NCI-H1092 treated with DMSO at 0.1 percent for 48 hours (cell line): ENCODE measurements around the gene ENOX2.

ENCODE experiments used
- DNase-seq: peaks from one replicate; lab custom pipeline; 2025; lab: John Stamatoyannopoulos, UW

The ENOX2 gene

DNA sequence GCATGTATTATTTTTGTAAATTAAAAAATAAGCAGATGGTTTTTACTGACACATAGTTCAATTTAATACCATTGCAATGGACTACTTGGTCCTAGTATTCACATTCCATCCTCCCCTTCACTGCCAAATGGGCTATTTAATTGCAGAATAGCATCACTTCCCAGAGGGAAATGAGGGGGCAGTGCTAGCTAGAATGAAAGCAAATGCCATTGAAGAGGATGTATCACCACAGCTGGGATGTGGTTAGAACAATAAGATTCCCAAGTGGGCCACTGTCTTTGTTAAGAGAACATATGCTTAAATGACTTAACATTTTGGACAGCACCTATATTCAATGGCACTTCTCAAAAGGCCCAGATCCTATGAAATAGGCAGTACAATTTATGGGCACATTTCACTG is 276.5 kb downstream of the ENOX2 start:
- no peak for DNase-seq

DNA sequence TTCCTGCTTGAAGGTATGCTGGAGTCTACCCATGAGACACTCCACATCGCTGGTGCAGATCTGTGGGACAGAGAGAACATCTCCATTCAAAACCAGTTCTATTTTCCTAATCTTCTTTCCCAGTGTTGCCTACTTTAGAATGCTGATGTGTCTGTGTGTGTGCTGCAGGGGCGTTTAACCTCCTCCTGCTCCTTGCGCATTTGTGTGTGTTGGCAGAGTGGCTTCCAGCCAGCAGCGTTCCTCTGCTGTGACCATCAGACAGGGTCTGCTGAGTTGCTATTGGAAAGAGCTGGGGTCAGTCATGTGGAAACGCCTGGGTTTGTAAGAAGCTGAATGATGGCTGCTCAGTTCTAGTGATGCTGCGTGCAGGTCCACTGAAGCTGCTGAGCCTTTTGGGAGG is 277.6 kb downstream of the ENOX2 start:
- no peak for DNase-seq

DNA sequence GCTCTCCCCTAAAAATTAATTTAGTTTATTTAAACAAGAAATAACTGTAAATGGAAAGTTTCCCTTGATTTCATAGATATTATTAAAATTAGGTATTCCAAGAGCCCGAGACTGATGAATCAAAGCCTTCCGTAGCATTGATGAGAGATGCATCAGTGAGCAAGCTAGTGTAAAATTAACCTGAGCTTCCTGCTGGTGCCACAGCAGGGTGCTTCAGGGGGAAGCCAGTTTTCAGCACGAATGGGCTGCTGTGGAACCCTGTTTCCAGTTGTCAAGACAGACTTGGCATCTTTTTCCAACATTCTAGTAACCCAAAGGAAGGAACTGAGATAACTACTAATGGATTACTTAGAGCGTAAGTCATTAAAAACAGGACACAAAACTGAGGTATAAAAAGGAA is 279.5 kb downstream of the ENOX2 start:
- no peak for DNase-seq

DNA sequence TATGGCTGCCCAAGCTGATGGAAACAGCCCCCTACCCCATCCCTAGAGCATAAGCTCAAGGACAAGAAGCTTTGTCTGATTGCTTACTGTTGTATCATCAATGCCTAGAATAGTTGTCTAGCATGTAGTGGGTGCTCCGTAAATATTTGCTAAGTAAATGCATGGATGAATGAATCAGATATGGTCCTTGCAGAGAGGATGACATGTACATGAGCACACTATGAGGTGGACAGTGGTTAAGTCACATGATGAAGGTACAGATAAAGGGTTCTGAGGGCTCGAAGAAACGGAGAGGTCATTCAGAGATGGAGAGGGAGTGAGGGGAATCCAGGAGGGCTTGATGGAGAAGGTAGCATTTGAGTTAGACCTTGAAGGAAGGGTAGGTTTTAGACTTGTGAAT is 287.1 kb downstream of the ENOX2 start:
- no peak for DNase-seq

DNA sequence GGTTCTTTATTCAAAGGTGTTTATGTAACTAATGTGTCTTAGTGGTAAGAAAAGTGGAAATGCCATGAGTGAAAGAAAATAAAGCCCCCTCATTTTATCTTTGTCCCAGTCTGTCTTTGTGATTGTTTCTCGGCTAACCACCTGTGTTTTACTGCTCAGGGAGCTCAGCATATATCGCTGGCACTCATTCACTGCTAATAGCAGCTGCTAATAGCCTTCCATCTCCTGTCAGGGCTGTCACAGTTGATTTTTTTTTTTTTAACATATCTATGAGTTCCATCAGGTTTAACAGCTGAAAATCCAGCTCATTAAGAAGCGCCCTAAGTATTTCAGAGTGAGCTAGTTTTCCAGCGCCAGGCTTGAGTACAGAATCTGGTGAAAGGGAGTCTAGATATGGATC is 295.6 kb downstream of the ENOX2 start:
- no peak for DNase-seq

GRCh38 chrX:130606425-130606824 is 296.6 kb downstream of the ENOX2 start:
- DNase-seq = no peak

- no peak for DNase-seq
These were observed 298.1 kb downstream of the ENOX2 start for GRCh38 chrX:130604882-130605281.

DNA sequence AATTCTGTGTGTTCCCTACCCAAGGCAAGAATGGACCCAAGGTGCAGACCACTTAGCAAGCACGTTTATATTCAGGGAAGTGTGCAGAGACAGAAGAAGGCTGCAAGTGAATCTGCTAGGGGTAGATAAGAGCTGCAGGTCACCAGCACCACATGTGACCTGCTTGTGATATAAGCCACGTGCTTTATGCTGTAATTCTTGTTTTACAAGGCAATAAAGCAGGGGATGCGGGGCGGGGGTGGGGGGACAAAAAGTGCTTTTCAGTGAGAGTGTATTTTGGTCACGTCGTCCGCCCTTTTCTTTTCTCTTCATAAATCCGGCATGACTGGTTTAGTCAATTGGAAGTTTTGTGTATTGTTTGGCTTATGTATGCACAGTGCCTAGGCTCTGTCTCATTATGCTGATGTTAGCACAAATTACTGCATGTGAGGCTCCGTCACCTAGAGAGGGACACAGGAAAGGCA is 308.5 kb downstream of the ENOX2 start:
- no peak for DNase-seq

GRCh38 chrX:130593911-130594310 is 309.1 kb downstream of the ENOX2 start:
- no peak for DNase-seq

- DNase-seq = no peak
These were observed 310.8 kb downstream of the ENOX2 start for GRCh38 chrX:130592204-130592603.

DNA sequence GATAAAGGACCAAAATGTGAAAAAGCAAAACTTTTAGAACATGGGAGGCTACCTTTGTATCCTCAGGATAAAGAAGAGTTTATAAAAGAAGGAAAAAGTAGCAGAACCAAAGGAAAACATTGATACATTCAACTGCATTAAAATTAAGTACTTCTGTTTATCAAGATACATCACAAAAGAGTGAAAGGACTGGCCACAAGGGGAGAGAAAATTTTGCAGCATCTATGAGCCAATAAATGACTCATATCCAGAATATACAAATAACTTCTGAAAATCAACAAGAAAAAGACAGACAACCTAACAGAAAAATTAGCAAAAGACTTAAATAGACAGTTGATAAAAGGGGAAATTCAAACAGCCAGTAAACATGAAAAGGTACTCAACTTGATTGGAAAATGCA is 324.1 kb downstream of the ENOX2 start:
- no peak for DNase-seq

DNA sequence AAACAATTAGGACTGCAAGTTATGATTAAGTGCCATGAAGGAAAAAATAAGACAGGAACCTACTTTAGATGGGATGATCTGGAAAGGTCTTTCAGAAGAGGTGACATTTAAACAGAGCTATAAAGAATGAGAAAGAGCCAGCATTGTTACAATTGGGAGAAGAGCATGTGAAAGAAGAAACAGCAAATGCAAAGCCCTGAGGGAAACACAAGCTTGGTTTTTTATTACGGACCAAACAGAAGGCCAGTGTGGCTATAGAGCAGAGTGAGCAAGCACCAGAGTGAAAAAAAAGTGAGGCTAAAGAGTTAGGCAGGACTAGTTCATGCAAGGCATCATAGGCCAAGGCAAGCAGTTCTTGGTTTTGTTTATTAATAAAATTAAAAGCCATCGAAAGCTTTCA is 325.6 kb downstream of the ENOX2 start:
- DNase-seq = no peak

DNA sequence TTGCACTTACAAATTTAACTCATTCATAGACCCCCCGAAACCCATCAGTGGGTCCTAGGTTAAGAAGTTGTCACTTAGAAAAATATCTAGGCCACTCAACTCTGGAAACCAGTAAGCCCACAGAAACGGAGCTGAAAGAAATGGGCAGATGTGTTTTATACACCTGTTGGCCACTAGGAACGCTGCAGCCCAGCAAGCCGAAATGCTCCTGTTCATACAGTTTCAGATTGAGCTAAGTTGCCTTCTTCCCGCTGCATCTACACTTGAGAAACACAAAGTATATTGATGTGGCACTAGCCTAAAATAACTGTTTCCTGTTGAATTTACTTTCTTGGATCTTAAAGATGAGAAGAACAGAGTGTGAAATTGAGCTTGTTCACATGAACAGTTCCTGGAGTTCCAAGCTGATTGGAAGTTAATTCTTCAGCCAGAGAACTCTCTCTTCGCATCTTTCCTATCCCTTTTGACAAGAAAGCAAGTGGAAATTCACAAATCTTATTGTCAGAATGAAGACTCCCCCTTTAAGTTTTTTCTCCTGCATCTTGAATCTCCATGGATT is 327.1 kb downstream of the ENOX2 start:
- peak; percentile 17 for DNase-seq
